ENCODE measurements around the gene GGN. TPM values are rescaled to one million over a fixed set of nuclear protein-coding genes. Genes with fewer than 3 reads are reported as not detected.

GGN gene
- total RNA-seq, 4 donors from 2014 or later: 0.82 TPM; not detected in 3

GRCh38 chr19:38385804-38386257 lies 2.0 kb downstream of the GGN start:
- Histone ChIP-seq H3K36me3 (no peaks in the 10 kb centered on the region), H3K27ac (no peak overlapping the region), H3K9me3 (no peaks in the 10 kb centered on the region), H3K4me1 (peaks cover 0 to 19% of the 10 kb centered on the region in 2 donors), H3K4me3 (no peak overlapping the region), H3K27me3 (no peaks in the 10 kb centered on the region)
- DNase-seq: no peak
- TF ChIP-seq POLR2A (IDR thresholded peaks at IDR 0.05) (no peak), CTCF (IDR thresholded peaks at IDR 0.05) (no peak)
- intact Hi-C loops (cut with DNase I; ENCODE audit: low total_unique reads): no loop called here

GRCh38 chr19:38385057-38385803 lies 2.6 kb downstream of the GGN start:
- Histone ChIP-seq H3K36me3 (no peaks in the 10 kb centered on the region), H3K9me3 (no peaks in the 10 kb centered on the region), H3K27me3 (no peaks in the 10 kb centered on the region), H3K4me3 (no peak overlapping the region), H3K27ac (no peak overlapping the region), H3K4me1 (peaks cover 0 to 19% of the 10 kb centered on the region in 2 donors)
- intact Hi-C loops (cut with DNase I; ENCODE audit: low total_unique reads): no loop called here
- no peak for TF ChIP-seq POLR2A (IDR thresholded peaks at IDR 0.05)
- TF ChIP-seq CTCF (IDR thresholded peaks at IDR 0.05): no peak
- no peak for DNase-seq

GRCh38 chr19:38384209-38385027 lies 3.4 kb downstream of the GGN start:
- H3K4me3 ChIP-seq: no peak overlapping the region
- no peak for DNase-seq
- H3K27me3 ChIP-seq: no peaks in the 10 kb centered on the region
- H3K9me3 ChIP-seq: no peaks in the 10 kb centered on the region
- peaks cover 0 to 19% of the 10 kb centered on the region in 2 donors for H3K4me1 ChIP-seq
- TF ChIP-seq POLR2A (IDR thresholded peaks at IDR 0.05) (no peak), CTCF (IDR thresholded peaks at IDR 0.05) (no peak)
- intact Hi-C loops (cut with DNase I; ENCODE audit: low total_unique reads): no loop called here
- H3K27ac ChIP-seq: no peak overlapping the region
- H3K36me3 ChIP-seq: no peaks in the 10 kb centered on the region

DNA sequence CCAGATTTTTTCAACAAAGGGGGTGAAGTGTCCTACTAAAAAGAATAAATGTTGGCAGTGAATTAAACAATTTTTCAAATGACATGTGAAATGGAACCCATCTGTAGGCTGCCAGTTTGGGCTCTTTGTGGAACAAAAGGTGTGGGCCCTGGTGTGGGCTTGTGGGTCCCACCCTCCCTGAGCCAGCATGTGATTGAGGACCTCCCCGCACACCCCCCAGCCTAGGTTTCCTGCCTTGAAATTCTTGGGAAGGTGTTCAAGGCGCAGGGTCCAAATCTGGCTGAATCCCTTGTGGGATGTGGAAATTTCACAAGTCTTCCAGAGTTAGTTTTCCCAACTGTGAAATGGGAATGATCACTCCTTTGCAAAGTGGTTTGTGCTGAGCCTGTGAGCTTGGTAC lies 4.1 kb downstream of the GGN start:
- no peak for TF ChIP-seq CTCF (IDR thresholded peaks at IDR 0.05)
- no peak for TF ChIP-seq POLR2A (IDR thresholded peaks at IDR 0.05)
- Histone ChIP-seq H3K27me3 (no peaks in the 10 kb centered on the region), H3K4me1 (peaks cover 0 to 12% of the 10 kb centered on the region in 2 donors), H3K4me3 (no peak overlapping the region), H3K36me3 (no peaks in the 10 kb centered on the region), H3K9me3 (no peaks in the 10 kb centered on the region), H3K27ac (no peak overlapping the region)
- intact Hi-C loops (cut with DNase I; ENCODE audit: low total_unique reads): no loop called here
- DNase-seq: no peak

DNA sequence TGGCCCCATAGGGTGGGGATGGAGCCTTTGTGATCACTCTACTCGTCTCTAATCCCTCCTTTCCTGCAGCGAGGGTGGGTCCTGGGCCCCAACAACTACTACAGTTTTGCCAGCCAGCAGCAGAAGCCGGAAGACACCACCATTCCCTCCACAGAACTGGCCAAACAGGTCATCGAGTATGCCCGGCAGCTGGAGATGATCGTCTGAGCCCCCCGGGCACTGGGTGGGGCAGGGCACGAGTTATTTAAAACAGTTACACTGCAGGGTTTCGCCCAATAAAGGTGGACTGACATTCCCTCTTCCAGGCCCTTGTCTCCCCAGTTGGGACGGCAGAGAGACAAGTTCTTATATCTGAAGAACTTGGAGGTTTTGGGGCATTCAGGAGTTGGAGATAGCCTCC lies 4.7 kb downstream of the GGN start:
- Histone ChIP-seq H3K4me1 (peaks cover 0 to 10% of the 10 kb centered on the region in 2 donors), H3K9me3 (no peaks in the 10 kb centered on the region), H3K4me3 (no peak overlapping the region), H3K27me3 (no peaks in the 10 kb centered on the region), H3K36me3 (no peaks in the 10 kb centered on the region), H3K27ac (no peak overlapping the region)
- intact Hi-C loops (cut with DNase I; ENCODE audit: low total_unique reads): no loop called here
- TF ChIP-seq CTCF (IDR thresholded peaks at IDR 0.05) (no peak), POLR2A (IDR thresholded peaks at IDR 0.05) (no peak)
- no peak for DNase-seq
